CD4-positive, alpha-beta T cell treated with Interleukin-15 for 1 hour (primary cell): ENCODE data around the gene PLCL1.
"Not testable (repeated sequence)": the region's sequence is repeated elsewhere in the genome, so short reads cannot be mapped to it uniquely, and the experiment has no call there.

Experiments
- DNase-seq: peaks from one replicate; pipeline ENCODE4 v3.0.0-alpha.2; 2020

PLCL1 gene

DNA sequence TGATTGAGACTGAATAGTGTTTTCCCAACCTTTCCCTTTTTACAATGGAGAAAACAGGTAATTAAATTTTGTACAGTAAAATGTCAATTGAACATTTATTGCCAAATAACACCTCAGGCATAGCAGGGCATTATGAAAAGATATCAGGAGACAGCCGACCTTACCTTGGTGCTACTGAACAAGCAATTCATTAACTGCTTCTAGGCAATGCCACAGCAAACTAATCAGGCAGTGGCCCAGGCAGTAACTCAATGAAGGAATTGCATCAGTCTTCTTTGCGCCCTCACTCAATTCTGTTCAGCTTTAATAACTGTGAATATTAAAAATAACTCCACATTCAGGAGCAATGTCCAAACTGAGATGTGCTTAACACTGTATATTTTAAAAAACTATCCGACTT, 6.1 kb downstream of the PLCL1 start:
- no peak for DNase-seq

- DNase-seq = no peak
These were observed 8.8 kb downstream of the PLCL1 start for GRCh38 chr2:197813093-197813787.

DNA sequence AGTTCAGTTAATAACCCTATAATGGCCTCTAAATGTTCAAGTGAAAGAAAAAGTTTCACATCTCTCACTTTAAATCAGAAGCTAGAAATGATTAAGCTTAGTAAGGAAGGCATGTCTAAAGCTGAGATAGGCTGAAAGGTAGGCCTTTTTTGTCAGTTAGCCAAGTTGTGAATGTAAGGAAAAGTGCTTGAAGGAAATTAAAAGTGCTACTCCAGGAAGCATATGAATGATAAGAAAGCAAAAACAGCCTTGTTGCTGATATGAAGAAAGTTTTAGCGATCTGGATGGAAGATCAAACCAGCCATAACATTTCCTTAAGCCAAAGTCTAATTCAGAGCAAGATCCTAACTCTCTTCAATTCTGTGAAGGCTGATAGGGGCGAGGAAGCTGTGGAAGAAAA, 10.1 kb downstream of the PLCL1 start:
- no peak for DNase-seq

DNA sequence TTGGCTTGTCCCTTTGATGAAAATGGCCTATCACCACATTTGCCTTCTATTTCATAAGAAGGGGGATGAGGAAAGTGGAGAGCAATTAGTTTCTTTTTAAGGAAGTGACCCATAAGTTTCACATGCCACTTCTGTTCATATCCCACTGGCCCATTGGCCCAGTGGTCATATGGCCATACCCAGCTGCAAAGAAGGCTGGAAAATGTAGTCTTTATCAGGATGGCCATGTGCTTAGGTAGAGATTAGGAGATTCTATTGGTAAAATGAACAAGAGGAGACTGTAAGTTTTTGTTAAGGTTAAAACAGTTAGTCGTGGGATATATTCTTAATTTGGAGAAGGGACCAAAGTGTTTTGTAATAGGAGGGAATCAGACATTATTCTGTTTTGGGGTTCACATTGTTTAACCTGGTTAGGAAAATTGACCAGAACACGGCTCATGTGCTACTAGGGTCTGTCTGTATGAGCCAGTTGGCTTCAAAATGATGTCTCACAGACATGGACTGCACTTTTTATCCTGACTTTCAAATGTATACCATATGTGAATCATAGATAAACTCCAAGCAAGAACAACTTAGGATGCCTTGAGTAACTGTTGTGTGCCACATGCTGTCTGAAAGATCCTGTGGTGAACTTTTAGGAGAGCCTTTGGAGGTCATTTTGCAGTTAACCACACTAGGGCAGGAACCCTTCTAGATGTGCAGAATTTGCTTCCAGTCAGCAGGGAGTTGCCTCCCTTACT, 17.3 kb downstream of the PLCL1 start:
- no peak for DNase-seq

DNA sequence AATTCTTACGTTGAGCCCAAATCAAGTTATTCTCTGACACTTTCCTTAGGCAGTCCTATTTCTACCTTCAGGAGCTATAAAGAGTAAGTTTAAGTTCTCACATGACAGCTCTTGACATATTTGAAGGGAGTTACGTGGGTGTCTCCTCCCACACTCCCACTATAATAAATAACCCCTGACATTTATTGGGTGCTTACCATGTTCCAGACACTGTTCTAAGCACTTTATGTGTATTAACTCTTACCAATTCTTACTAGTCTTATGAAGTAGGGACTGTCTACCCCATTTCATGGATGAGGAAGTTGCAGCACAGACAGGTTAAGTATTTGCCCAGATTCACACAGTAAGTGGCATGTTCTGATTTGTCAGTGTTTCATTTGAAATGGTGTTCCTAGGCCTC, 17.9 kb downstream of the PLCL1 start:
- DNase-seq = no peak

GRCh38 chr2:197827618-197828017, 23.2 kb downstream of the PLCL1 start:
- no peak for DNase-seq

DNA sequence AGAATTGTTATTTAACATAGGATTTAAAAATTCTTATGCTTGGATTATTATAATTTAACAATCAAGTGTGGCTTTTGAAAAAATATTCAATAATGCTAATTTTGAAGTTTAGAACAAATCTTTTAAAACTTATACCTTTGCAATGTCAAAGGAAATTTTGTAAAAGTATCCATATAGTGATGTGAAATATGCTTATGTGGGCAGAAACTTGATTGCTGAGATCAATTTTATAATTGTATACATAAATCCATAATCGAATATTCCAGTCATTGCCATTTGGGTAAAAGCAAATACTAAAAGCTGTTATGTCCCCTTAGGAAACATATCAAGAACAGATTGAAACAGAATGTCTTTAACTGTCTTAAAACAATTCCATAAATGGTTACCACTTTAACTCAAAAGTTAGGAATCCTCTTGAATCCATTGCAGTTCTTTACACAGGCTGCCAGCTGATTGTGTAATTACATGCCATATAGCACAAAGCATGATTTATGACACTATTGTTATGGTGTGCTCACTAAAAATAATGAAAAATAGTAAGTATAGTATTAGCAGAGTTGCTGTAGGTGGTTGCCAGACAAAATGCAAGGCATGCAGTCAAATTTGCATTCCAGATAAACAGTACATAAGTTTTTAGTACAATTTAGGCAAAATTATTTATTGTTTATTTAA, 24.2 kb downstream of the PLCL1 start:
- no peak for DNase-seq

DNA sequence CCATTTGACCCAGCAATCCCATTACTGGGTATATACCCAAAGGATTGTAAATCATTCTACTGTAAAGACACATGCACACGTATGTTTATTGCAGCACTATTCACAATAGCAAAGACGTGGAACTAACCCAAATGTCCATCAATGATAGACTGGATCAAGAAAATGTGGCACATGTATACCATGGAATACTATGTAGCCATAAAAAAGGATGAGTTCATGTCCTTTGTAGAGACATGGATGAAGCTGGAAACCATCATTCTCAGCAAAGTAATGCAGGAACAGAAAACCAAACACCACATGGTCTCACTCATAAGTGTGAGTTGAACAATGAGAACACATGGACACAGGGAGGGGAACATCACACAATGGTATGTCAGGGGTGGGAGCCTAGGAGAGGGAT, 30.4 kb downstream of the PLCL1 start:
- not testable (repeated sequence) for DNase-seq

DNA sequence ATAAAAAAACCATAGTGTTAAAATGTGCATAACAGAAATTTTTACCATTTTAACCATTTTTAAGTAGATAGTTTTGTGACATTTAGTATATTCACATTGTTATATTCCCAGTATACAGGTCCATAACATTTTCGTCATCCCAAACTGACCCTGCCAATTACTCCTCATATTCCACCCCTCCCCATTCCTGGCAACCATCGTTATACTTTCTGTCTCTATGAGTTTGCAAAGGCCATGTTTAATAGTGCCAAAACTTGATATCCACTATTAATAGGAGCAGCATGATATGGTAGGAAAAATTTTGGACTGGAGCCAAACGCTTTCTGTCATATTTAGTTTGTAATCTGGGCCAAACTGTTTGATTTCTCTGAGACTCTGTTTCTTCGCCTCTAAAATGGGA, 30.9 kb downstream of the PLCL1 start:
- no peak for DNase-seq

GRCh38 chr2:197838036-197838435, 33.6 kb downstream of the PLCL1 start:
- no peak for DNase-seq

GRCh38 chr2:197838579-197838978, 34.2 kb downstream of the PLCL1 start:
- DNase-seq = no peak

GRCh38 chr2:197839327-197839726, 34.9 kb downstream of the PLCL1 start:
- no peak for DNase-seq

- no peak for DNase-seq
These were observed 35.5 kb downstream of the PLCL1 start for GRCh38 chr2:197839856-197840255.

- DNase-seq = no peak
These were observed 41.7 kb downstream of the PLCL1 start for GRCh38 chr2:197846128-197846527.

- DNase-seq = no peak
These were observed 42.4 kb downstream of the PLCL1 start for GRCh38 chr2:197846777-197847176.

GRCh38 chr2:197847651-197848401, 43.4 kb downstream of the PLCL1 start:
- no peak for DNase-seq

DNA sequence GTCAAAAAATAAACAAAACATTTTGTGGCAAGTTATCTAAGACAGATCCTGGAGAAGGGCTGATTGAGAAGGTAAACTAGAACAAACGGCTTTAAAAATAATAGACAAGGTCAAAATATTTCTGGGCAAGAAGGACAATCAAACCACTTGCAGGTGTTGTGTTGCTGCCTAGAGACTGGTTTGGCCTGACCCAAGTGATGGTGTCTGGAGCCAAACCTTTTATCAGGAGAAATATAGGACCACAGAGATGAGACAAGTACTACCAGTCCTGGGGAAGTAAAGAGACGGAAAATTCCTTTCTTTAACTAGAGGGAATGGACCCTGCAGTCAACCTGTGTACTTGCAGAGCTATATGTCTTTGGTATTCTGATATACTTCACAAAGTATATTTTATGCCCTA, 44.2 kb downstream of the PLCL1 start:
- no peak for DNase-seq

GRCh38 chr2:197850882-197851450, 46.6 kb downstream of the PLCL1 start:
- no peak for DNase-seq

DNA sequence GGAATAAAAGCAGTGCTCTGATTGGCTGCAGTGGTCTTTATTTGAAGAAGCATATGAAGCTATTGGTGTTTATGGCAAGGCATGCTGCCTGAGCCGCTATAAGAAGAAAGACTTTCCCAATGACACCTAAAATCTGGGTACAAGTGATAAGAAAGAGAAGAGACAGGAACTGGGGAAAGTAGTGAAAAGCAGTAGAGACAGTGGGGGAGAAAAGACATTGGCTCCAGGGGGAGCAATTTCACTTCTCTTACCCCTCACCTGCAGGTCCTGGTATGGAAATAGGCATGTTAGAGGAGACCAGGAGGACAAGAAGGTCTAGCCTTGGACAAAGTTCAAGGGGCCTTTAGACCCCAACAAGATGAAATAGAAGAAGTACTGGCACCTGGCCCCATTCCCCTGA, 47.1 kb downstream of the PLCL1 start:
- no peak for DNase-seq

- DNase-seq = no peak
These were observed 47.7 kb downstream of the PLCL1 start for GRCh38 chr2:197852108-197852507.

DNA sequence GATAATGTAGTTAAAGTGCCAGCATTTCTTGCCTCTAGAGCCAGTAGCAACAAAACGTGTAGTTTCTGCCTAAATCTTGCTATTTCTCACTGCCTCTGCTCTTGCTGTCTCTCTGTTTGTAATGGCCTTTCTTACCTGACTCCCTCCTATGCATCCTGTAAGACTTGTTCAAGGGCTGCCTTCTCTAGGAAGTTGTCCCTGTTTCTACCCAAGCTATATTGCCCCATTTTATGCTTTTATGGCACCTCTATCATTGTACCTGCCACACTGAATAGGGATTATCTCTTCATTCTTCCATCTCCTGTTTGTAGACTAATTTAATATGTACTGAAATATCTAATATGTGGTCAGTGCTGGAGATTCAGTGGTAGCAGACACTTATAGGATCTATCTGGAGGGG, 49.2 kb downstream of the PLCL1 start:
- no peak for DNase-seq

DNA sequence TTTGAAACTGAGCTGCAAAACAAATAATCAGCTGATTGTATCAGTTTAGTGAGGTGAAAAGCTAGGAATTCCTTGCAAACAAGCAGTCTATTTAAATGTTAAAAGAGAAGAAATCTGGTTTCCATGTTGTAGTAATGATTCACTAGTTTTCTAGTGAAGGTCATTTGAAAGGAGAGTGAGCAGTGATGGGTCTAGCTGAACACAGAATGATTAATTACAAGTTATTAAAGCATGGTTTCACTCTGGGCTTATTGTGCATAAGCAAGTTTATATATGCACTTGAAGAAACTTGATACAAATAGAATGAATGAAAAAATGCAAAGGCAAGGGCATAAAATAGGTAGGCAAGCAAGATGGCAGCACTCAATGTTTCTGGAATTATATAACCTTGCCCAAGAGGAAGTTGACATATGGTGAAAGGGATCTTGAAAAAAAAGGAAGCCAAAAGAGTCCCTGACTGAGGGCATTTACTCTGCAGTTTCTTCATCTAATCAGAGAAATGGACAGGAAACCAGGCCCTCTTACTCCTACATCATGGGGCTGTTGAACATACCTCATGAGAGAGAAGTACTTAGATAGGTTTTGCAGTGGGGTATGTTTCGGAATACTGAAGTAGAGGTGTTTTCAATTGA, 53.2 kb downstream of the PLCL1 start:
- DNase-seq = no peak
